Neuron (in vitro differentiated cells): Measurements from ENCODE around the gene VEGFC.

ENCODE experiments used
- H2AFZ ChIP-seq: one replicate; pipeline ENCODE4 v1.6.1; 2013; ENCODE audit warnings: low read depth, mild to moderate bottlenecking, inconsistent platforms, low read length, moderate library complexity
- H3K27me3 ChIP-seq: one replicate; pipeline ENCODE4 v1.6.1; 2013; ENCODE audit warnings: low read length; ENCODE audit not compliant: insufficient read depth
- H3K36me3 ChIP-seq: one replicate; pipeline ENCODE4 v1.6.1; 2013; ENCODE audit warnings: low read length; ENCODE audit not compliant: insufficient read depth
- H3K4me1 ChIP-seq: one replicate; pipeline ENCODE4 v1.6.1; 2013; ENCODE audit warnings: low read length; ENCODE audit not compliant: insufficient read depth
- H3K4me3 ChIP-seq: 2 replicates; pipeline ENCODE4 v1.5.1; 2013; ENCODE audit warnings: mild to moderate bottlenecking, low read length, moderate library complexity
- H3K9me3 ChIP-seq: one replicate; pipeline ENCODE4 v1.6.1; 2013; ENCODE audit warnings: low read length

VEGFC gene

DNA sequence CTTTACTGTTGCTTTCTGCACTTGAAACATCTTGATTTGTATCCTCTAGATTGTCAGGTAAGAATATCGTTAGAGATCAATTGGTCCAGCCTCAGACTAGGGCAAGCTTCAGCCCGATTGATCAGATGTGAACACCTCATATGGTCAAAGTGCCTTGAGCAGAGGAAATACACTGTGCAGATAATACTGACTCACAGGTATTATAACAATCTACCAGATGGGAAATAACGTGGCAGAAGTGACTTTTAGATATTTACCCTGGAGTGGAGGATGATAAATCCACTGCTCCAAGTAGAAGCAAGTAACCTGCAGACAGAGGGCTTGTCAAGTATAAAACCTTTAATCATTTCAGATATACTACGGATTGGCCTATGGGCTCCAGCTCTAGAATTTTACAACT, 17.9 kb downstream of the VEGFC start:
- H3K4me1 ChIP-seq, result no peaks in the 10 kb centered on the region
- H3K36me3 ChIP-seq, result no peaks in the 10 kb centered on the region
- no peak overlapping the region for H2AFZ ChIP-seq
- H3K4me3 ChIP-seq, result no peak overlapping the region
- no peaks in the 10 kb centered on the region for H3K27me3 ChIP-seq
- no peaks in the 10 kb centered on the region for H3K9me3 ChIP-seq

- Histone ChIP-seq H3K9me3 (no peaks in the 10 kb centered on the region), H3K4me1 (no peaks in the 10 kb centered on the region), H2AFZ (no peak overlapping the region), H3K4me3 (no peak overlapping the region), H3K27me3 (no peaks in the 10 kb centered on the region), H3K36me3 (no peaks in the 10 kb centered on the region)
Observed at GRCh38 chr4:176769514-176769913, 23.2 kb downstream of the VEGFC start.

DNA sequence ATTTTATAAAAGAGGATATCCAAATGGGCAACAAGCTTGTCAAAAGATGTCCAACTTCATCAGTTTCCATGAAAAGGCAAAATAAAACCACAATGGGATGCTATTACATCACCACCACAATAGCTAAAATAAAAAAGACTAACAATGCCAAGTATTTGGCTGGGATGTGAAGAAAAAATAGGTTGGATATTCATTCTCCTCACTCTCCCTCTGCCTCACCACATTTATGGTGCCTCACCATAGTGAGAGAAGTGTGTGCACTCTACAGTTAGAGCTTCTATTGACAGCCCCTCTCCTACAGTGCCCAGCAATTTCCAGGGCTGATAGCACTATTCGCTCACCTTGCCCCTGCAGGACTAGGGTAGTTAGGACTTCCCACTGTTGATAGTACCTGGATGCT, 25.5 kb downstream of the VEGFC start:
- H3K27me3 ChIP-seq, result no peaks in the 10 kb centered on the region

DNA sequence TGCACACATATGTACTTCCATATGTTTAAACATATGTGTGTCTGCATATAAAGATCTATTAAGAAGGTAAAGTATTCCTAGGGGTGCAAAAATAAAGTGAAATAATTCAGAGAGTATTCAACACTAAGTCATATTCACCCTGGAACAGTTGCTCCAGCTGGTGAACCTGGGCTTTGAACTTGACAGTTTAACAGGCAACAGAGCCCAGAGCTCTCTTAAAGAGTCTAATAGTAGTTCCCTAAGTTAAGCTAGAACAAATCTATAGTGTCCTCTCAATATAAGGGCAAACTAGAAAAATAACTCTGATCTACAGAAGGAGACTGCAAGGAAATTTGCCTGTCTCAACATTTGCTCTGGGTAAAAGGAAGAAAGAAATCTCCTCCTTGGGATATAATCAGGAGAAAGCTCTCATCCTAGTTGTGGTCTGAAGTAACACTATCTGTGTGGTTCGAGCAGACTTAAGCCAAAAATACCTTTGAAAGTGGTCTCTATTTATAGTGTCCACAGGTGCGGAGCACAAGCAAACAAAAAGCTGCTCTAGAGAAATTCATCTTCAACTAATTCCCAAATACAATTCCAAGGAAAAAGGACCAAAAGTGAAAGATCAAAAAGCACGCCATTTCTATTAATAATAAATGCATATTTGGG, 29.9 kb downstream of the VEGFC start:
- Histone ChIP-seq H3K27me3 (no peaks in the 10 kb centered on the region), H2AFZ (no peak overlapping the region), H3K4me3 (no peak overlapping the region), H3K9me3 (no peaks in the 10 kb centered on the region), H3K36me3 (no peaks in the 10 kb centered on the region), H3K4me1 (no peaks in the 10 kb centered on the region)

More for the DNA sequence above, 25.5 kb downstream of the VEGFC start:
- Histone ChIP-seq H3K36me3 (no peaks in the 10 kb centered on the region), H3K4me3 (no peak overlapping the region), H3K4me1 (no peaks in the 10 kb centered on the region), H3K9me3 (no peaks in the 10 kb centered on the region), H2AFZ (no peak overlapping the region)

GRCh38 chr4:176761872-176762271, 30.9 kb downstream of the VEGFC start:
- Histone ChIP-seq H3K4me3 (no peak overlapping the region), H3K4me1 (no peaks in the 10 kb centered on the region), H3K36me3 (no peaks in the 10 kb centered on the region), H2AFZ (no peak overlapping the region), H3K9me3 (no peaks in the 10 kb centered on the region), H3K27me3 (no peaks in the 10 kb centered on the region)

- H3K27me3 ChIP-seq, result no peaks in the 10 kb centered on the region
- no peak overlapping the region for H2AFZ ChIP-seq
- H3K4me1 ChIP-seq, result peaks cover 3% of the 10 kb centered on the region
- H3K36me3 ChIP-seq, result no peaks in the 10 kb centered on the region
- H3K9me3 ChIP-seq, result no peaks in the 10 kb centered on the region
- H3K4me3 ChIP-seq, result no peak overlapping the region
Observed at GRCh38 chr4:176760471-176760870, 32.3 kb downstream of the VEGFC start.

DNA sequence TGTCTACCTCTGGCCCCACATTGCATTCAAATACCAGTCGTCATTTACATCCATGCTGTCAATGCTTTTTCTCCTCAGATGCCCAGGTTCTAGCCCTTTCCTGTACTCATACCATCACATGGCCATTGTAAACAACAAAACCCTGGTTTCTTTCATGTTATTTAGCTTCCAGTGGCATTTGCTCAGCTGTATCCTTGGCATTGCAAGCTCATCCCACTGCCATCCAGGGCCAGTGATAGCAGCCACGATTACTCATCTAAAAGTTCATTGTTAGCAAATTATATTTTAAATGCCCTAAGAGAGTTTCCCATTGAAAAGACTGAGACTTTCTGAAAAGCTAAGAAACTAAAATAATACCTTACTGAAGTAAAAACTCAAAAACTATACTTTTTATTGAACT, 34.0 kb downstream of the VEGFC start:
- no peak overlapping the region for H3K4me3 ChIP-seq
- no peak overlapping the region for H2AFZ ChIP-seq
- no peaks in the 10 kb centered on the region for H3K9me3 ChIP-seq
- H3K36me3 ChIP-seq, result no peaks in the 10 kb centered on the region
- peaks cover 3% of the 10 kb centered on the region for H3K4me1 ChIP-seq
- no peaks in the 10 kb centered on the region for H3K27me3 ChIP-seq

DNA sequence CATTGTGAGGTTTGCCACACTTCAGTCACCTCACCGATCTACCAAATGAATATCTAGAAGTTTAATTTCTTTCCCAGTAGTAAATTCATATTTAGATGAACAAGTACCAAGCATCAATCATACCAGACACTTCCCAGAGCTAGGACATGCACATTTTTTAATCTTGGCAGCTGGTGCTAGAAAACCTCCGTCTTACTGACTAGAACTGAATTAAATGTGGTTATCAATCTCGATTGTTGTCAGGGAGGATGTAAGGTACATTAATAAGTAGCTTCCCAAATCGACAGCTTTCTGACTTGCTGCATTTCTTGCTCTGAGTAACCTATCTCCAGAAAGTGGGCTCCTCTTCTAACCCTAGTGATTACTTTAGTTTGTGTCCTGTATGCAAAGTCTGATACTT, 34.4 kb downstream of the VEGFC start:
- H3K4me1 ChIP-seq, result peaks cover 3% of the 10 kb centered on the region
- H3K4me3 ChIP-seq, result no peak overlapping the region
- no peaks in the 10 kb centered on the region for H3K36me3 ChIP-seq
- H3K27me3 ChIP-seq, result no peaks in the 10 kb centered on the region
- H3K9me3 ChIP-seq, result no peaks in the 10 kb centered on the region
- H2AFZ ChIP-seq, result no peak overlapping the region

GRCh38 chr4:176755613-176756012, 37.1 kb downstream of the VEGFC start:
- H3K4me3 ChIP-seq, result no peak overlapping the region
- H3K27me3 ChIP-seq, result no peaks in the 10 kb centered on the region
- no peak overlapping the region for H2AFZ ChIP-seq
- peaks cover 8% of the 10 kb centered on the region for H3K4me1 ChIP-seq
- H3K36me3 ChIP-seq, result no peaks in the 10 kb centered on the region
- H3K9me3 ChIP-seq, result no peaks in the 10 kb centered on the region

- no peaks in the 10 kb centered on the region for H3K36me3 ChIP-seq
- no peaks in the 10 kb centered on the region for H3K27me3 ChIP-seq
- H3K4me1 ChIP-seq, result peaks cover 8% of the 10 kb centered on the region
- H3K9me3 ChIP-seq, result no peaks in the 10 kb centered on the region
- H3K4me3 ChIP-seq, result no peak overlapping the region
- H2AFZ ChIP-seq, result no peak overlapping the region
Observed at GRCh38 chr4:176755001-176755400, 37.7 kb downstream of the VEGFC start.

DNA sequence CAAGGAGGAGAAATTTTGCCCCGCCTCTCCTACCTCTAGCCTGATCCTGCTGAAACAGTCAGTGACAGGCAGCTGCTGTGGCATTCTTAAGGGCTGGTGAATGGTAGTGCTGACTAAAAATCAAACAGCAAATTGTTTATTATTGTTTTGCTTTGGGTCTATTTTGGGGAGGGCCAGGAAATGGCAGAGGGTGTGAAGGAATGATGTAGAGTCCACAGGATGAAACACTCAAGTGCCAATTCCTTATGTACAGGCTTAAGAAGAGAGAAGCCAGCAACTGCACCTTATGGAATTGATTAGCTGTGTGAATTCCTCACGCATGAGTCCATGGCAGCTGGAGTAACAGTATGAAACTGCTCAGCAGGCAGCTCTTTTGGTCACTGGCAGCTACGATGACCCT, 39.7 kb downstream of the VEGFC start:
- H3K27me3 ChIP-seq, result no peaks in the 10 kb centered on the region
- peaks cover 8% of the 10 kb centered on the region for H3K4me1 ChIP-seq
- no peaks in the 10 kb centered on the region for H3K9me3 ChIP-seq
- no peak overlapping the region for H3K4me3 ChIP-seq
- H2AFZ ChIP-seq, result no peak overlapping the region
- H3K36me3 ChIP-seq, result no peaks in the 10 kb centered on the region

- no peaks in the 10 kb centered on the region for H3K27me3 ChIP-seq
- no peaks in the 10 kb centered on the region for H3K9me3 ChIP-seq
- peaks cover 8% of the 10 kb centered on the region for H3K4me1 ChIP-seq
- H2AFZ ChIP-seq, result no peak overlapping the region
- H3K4me3 ChIP-seq, result no peak overlapping the region
- H3K36me3 ChIP-seq, result no peaks in the 10 kb centered on the region
Observed at GRCh38 chr4:176752191-176752749, 40.5 kb downstream of the VEGFC start.

GRCh38 chr4:176751061-176751460, 41.7 kb downstream of the VEGFC start:
- H3K4me1 ChIP-seq, result peaks cover 4% of the 10 kb centered on the region
- H3K27me3 ChIP-seq, result no peaks in the 10 kb centered on the region
- no peaks in the 10 kb centered on the region for H3K9me3 ChIP-seq
- no peak overlapping the region for H2AFZ ChIP-seq
- no peak overlapping the region for H3K4me3 ChIP-seq
- no peaks in the 10 kb centered on the region for H3K36me3 ChIP-seq

- Histone ChIP-seq H3K27me3 (no peaks in the 10 kb centered on the region), H3K36me3 (no peaks in the 10 kb centered on the region), H2AFZ (no peak overlapping the region), H3K4me1 (no peaks in the 10 kb centered on the region), H3K4me3 (no peak overlapping the region), H3K9me3 (no peaks in the 10 kb centered on the region)
Observed at GRCh38 chr4:176746846-176747245, 45.9 kb downstream of the VEGFC start.
